Stomach (tissue), 9 donors: ENCODE measurements around the gene CREB5. TPM values are rescaled to one million over a fixed set of nuclear protein-coding genes. Genes with fewer than 3 reads are reported as not detected.
A peak's percentile ranks its signal among the peaks of the same experiment; 100 is the strongest.

Experiments
- DNase-seq, 2 donors: peaks; one replicate each; pipeline versions ENCODE4 v3.0.0 to v3.0.0-alpha.2; 2013 to 2019
- H3K27ac ChIP-seq, 5 donors: fragments of 200-600 bp in 4 of 5; sonication (generic) in 4 of 5; one replicate each; pipeline ENCODE4 v1.5.1; 2013 to 2019; ENCODE audit warnings: mild to moderate bottlenecking in 1 of 5, moderate library complexity in 1 of 5
- H3K27me3 ChIP-seq, 3 donors: fragments of 200-600 bp; sonication (generic); one replicate each; pipeline ENCODE4 v1.5.1; 2017 to 2019; ENCODE audit warnings: mixed run types in 1 of 3
- H3K36me3 ChIP-seq, 4 donors: fragments of 200-600 bp; sonication (generic); 1 replicate in 3 of 4; 2 replicates in 1 of 4; pipeline ENCODE4 v1.5.1; 2016 to 2019
- H3K4me1 ChIP-seq, 4 donors: fragments of 200-600 bp; sonication (generic); one replicate each; pipeline ENCODE4 v1.5.1; 2016 to 2019
- H3K4me3 ChIP-seq, 4 donors: fragments of 200-600 bp; sonication (generic) in 3 of 4; one replicate each; pipeline ENCODE4 v1.5.1; 2016 to 2019; ENCODE audit warnings: mild to moderate bottlenecking in 1 of 4
- H3K9me3 ChIP-seq, 4 donors: fragments of 200-600 bp; sonication (generic); one replicate each; pipeline ENCODE4 v1.5.1; 2016 to 2019
- EP300 ChIP-seq: sonication (generic); formaldehyde crosslinking; IDR thresholded peaks from one replicate; pipeline ENCODE4 v1.6.1; 2017; ENCODE audit warnings: antibody characterized with exemption
- POLR2A ChIP-seq, 4 donors: fragments of 450-650 bp; IDR thresholded peaks; one replicate each; pipeline ENCODE4 v1.6.1; 2016; ENCODE audit warnings: antibody characterized with exemption in 4 of 4, control low read depth in 2 of 4, mild to moderate bottlenecking in 1 of 4, moderate library complexity in 1 of 4
- POLR2AphosphoS5 ChIP-seq, 3 donors: sonication (generic); formaldehyde crosslinking; IDR thresholded peaks; one replicate each; pipeline ENCODE4 v1.6.1; 2016; ENCODE audit warnings: antibody characterized with exemption in 3 of 3
- WGBS, 5 donors: extraction: QIAGEN DNeasy Blood & Tissue Kit in 3 of 5; methylation state at CpG; one replicate each; pipeline versions ENCODE4 v1.1.5 to v1.1.7; 2013 to 2018; 5-methylcytosine and 5-hydroxymethylcytosine counted together
- intact Hi-C: fragments of 100-400 bp; cut with DNase I; formaldehyde crosslinking; loops from one replicate; pipeline ENCODE4 v1.15.1; 2023; ENCODE audit warnings: low total_unique reads
- polyA plus RNA-seq, 3 donors: library from polyadenylated mRNA; stranded (reverse); fragments of 200-250 nt; gene quantifications; one replicate each; pipeline ENCODE4 v1.2.3, GENCODE V29; 2013
- total RNA-seq, 5 donors: library from RNA; depleted of rRNA; stranded (reverse); fragments of >200 nt; gene quantifications; one replicate each; pipeline versions ENCODE4 v1.1.0 to v1.2.3, GENCODE V29; 2014 to 2016
- TF ChIP-seq, protein P1 (sequence below), 7 experiments: fragments of 450-650 bp in 4 of 7; fragments of 200-600 bp in 3 of 7; sonication (generic) in 3 of 7; IDR thresholded peaks; one replicate each; pipeline ENCODE4 v1.5.1; 2016 to 2019; ENCODE audit warnings: antibody characterized with exemption in 7 of 7, control low read depth in 2 of 7, mild to moderate bottlenecking in 1 of 7
- donor health status: healthy with polysubstance abuse.
- donor health status: Bipolar disorder and iron deficiency.
- donor health status: healthy.

CREB5 gene
- total and polyA plus RNA-seq, 8 donors, result 0.68 to 30.3 (median 1.5) TPM; not detected in 1

DNA sequence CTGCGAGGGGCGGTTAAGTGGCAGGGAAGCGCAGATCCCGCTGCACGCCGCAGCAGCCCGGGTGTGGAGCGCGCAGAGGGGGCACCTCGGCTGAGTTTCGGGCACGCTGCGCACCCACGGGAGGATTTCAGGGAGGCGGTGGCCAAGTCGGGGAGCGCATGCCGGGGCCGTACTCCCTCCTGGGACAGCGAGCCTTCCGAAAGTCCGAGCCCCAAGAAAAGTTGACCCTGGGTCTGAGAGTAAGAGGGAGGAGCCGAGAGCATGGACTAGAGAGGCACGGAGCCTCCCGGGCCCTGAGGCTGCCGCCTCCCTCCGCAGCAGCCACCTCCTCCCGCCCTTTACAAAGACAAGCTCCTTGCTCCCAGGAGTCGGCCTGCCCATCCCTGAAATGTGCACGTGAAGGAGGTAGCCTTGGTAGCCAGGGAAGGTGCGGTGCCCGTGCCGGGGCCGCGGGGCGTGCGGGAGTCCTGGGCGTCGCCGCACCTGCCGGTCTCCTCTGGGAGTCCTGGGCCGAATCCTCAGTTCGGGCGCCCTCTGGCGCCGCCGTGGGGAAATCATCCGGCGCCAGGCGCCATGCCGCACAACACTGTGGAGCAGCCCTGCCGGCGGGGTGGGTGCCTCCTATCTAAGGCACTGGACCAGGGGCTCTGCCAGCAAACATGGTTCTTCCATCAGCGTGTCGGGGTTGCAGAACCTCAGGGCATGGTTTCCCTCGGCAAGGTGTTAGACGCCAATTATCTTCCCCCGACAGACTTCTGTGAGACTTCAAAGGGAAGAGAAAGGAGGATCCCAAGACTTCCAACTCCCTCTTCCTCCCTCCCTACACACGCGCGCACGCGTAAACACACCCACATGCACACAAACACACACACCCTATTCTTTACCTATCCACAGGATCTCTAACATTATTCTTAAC is 441.8 kb downstream of the CREB5 start:
- intact Hi-C loops, result loop anchor here (5.0 kb wide), 1 partner anchor 462 kb away; no protein-coding TSS in a partner anchor
- DNase-seq, result peak; percentile 81 to 92
- Histone ChIP-seq H3K27me3 (peaks cover 0 to 31% (median 8%) of the 10 kb centered on the region in 3 donors), H3K4me3 (peak overlapping the region; percentile 41 to 61 (median 54)), H3K9me3 (no peaks in the 10 kb centered on the region), H3K27ac (peak overlapping the region in 1 of 5 donors; percentile 12), H3K4me1 (peaks cover 0 to 14% (median 12%) of the 10 kb centered on the region in 4 donors), H3K36me3 (no peaks in the 10 kb centered on the region)
- WGBS, 5 donors, result 4 to 11% (median 8%) methylated on average over 29 to 63 of the region's 63 CpGs
- TF ChIP-seq, protein P1, sequence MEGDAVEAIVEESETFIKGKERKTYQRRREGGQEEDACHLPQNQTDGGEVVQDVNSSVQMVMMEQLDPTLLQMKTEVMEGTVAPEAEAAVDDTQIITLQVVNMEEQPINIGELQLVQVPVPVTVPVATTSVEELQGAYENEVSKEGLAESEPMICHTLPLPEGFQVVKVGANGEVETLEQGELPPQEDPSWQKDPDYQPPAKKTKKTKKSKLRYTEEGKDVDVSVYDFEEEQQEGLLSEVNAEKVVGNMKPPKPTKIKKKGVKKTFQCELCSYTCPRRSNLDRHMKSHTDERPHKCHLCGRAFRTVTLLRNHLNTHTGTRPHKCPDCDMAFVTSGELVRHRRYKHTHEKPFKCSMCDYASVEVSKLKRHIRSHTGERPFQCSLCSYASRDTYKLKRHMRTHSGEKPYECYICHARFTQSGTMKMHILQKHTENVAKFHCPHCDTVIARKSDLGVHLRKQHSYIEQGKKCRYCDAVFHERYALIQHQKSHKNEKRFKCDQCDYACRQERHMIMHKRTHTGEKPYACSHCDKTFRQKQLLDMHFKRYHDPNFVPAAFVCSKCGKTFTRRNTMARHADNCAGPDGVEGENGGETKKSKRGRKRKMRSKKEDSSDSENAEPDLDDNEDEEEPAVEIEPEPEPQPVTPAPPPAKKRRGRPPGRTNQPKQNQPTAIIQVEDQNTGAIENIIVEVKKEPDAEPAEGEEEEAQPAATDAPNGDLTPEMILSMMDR (IDR thresholded peaks at IDR 0.05), result peak in 5 of 7 experiments; percentile 74 to 90 (median 83)
- TF ChIP-seq POLR2A (IDR thresholded peaks at IDR 0.05), result no peak

DNA sequence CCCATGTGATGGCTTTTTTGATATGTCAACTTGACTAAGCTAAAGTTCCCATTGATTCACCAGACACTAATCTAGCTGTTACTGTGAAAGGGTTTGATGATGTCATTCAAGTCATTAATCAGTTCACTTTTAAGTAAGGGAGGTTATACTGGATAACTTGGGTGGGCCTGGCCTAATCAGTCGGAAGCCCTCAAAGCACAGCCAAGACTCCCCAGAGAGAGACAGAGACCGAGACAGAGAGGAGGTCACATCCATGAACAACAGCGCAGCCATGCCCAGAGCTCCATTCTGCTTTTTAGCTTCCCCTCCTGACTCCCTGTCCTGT is 442.4 kb downstream of the CREB5 start:
- DNase-seq, result no peak
- H3K4me3 ChIP-seq, result peak overlapping the region in 1 of 4 donors; percentile 58
- H3K9me3 ChIP-seq, result no peaks in the 10 kb centered on the region
- 95 to 98% (median 97%) methylated on average over 3 of the region's 3 CpGs for WGBS, 5 donors
- peaks cover 0 to 32% (median 8%) of the 10 kb centered on the region in 3 donors for H3K27me3 ChIP-seq
- peaks cover 0 to 14% (median 12%) of the 10 kb centered on the region in 4 donors for H3K4me1 ChIP-seq
- H3K27ac ChIP-seq, result no peak overlapping the region
- intact Hi-C loops, result loop anchor here (5.0 kb wide), 1 partner anchor 462 kb away; no protein-coding TSS in a partner anchor
- no peaks in the 10 kb centered on the region for H3K36me3 ChIP-seq
- TF ChIP-seq POLR2AphosphoS5 (IDR thresholded peaks at IDR 0.05) (no peak), POLR2A (IDR thresholded peaks at IDR 0.05) (no peak), EP300 (no peak)
- TF ChIP-seq, protein P1 (IDR thresholded peaks at IDR 0.05), result no peak

DNA sequence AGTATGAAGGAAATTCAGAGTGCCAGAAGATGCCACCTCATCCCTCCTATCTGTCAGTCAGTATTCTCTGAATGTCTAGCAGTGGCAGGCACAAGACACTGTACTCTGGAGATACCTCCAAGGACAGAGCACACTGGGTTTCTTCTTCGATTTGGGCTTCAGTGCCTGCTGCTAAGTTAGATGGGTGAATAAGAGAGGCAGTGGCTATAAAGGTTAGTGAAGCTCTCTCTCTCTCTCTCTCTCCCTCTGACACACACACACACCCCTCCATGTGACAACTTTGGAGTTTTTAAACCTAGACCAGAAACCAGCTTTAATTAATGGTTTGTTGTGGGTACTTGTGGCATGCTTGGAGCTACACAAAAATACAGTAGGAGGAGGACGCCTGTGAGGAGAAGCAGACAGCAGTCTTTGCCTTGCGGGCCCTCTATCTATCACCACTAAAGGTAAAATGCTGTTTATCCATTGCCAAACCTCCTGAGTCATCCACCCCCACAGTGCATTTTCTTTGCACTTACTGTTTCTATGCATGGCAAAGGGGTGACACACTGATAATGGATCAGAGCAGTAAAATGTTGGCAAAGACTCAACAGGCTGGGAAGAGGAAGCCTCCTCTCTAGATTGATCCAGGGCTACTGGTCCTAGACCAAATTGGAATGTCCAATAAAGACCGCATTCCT is 443.4 kb downstream of the CREB5 start:
- Histone ChIP-seq H3K4me1 (peaks cover 0 to 14% (median 12%) of the 10 kb centered on the region in 4 donors), H3K27me3 (peaks cover 0 to 42% (median 8%) of the 10 kb centered on the region in 3 donors), H3K36me3 (no peaks in the 10 kb centered on the region), H3K9me3 (no peaks in the 10 kb centered on the region), H3K4me3 (no peak overlapping the region), H3K27ac (no peak overlapping the region)
- 72 to 93% (median 86%) methylated on average over 4 of the region's 4 CpGs for WGBS, 5 donors
- intact Hi-C loops, result no loop called here
- DNase-seq, result no peak
- TF ChIP-seq POLR2AphosphoS5 (IDR thresholded peaks at IDR 0.05), result no peak
- TF ChIP-seq, protein P1 (IDR thresholded peaks at IDR 0.05), result no peak
- no peak for TF ChIP-seq POLR2A (IDR thresholded peaks at IDR 0.05)
- no peak for TF ChIP-seq EP300

DNA sequence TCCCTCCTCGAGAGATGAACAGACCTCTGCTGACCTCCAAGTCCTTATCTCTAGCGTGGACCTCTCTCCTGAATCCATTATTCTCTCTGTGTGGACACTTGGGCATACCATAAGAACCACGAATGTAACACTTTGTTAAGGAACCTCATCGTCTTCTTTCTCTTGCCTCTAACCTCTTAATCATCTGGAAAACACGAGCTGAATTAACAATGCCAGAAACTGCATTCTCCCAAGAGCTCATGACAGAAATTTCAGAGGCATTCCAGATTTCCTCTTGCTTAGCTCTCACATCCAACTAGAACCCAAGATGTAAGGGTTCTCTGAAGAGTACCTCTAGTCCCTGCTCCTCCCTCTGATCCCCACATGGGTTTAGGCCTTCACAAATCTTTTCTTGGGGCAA is 444.3 kb downstream of the CREB5 start:
- no peaks in the 10 kb centered on the region for H3K9me3 ChIP-seq
- peaks cover 0 to 42% (median 8%) of the 10 kb centered on the region in 3 donors for H3K27me3 ChIP-seq
- no peak for DNase-seq
- H3K4me1 ChIP-seq, result peaks cover 0 to 14% (median 12%) of the 10 kb centered on the region in 4 donors
- H3K4me3 ChIP-seq, result no peak overlapping the region
- intact Hi-C loops, result no loop called here
- H3K36me3 ChIP-seq, result no peaks in the 10 kb centered on the region
- WGBS, 5 donors, result 61 to 75% (median 73%) methylated on average over 5 of the region's 5 CpGs
- H3K27ac ChIP-seq, result no peak overlapping the region
- TF ChIP-seq POLR2AphosphoS5 (IDR thresholded peaks at IDR 0.05) (no peak), POLR2A (IDR thresholded peaks at IDR 0.05) (no peak), EP300 (no peak)
- TF ChIP-seq, protein P1 (IDR thresholded peaks at IDR 0.05), result no peak
